Liver (tissue), 9 donors: Measurements from ENCODE around the gene SERPINB12. TPM values are rescaled to one million over a fixed set of nuclear protein-coding genes. Genes with fewer than 3 reads are reported as not detected.

Source experiments
- DNase-seq: peaks from one replicate; pipeline ENCODE4 v3.0.0-alpha.2; 2017; ENCODE audit warnings: low spot score
- H3K27ac ChIP-seq, 2 donors: one replicate each; pipeline ENCODE4 v1.7.0; 2013; ENCODE audit warnings: inconsistent platforms in 2 of 2, low read length in 2 of 2, control low read depth in 1 of 2, low read depth in 1 of 2, mild to moderate bottlenecking in 1 of 2
- H3K27me3 ChIP-seq, 4 donors: one replicate each; pipeline versions ENCODE4 v1.6.1 to v1.7.0; 2013; ENCODE audit warnings: low read length in 3 of 4, inconsistent platforms in 1 of 4, mild to moderate bottlenecking in 1 of 4, moderate library complexity in 1 of 4; ENCODE audit not compliant: control insufficient read depth in 4 of 4, insufficient read depth in 4 of 4
- H3K36me3 ChIP-seq, 4 donors: one replicate each; pipeline versions ENCODE4 v1.6.1 to v1.7.0; 2013; ENCODE audit warnings: low read length in 3 of 4, mild to moderate bottlenecking in 3 of 4, low read depth in 1 of 4, moderate library complexity in 1 of 4; ENCODE audit not compliant: control insufficient read depth in 4 of 4, insufficient read depth in 3 of 4
- H3K4me1 ChIP-seq, 4 donors: one replicate each; pipeline versions ENCODE4 v1.6.1 to v1.7.0; 2013; ENCODE audit warnings: low read length in 3 of 4, mild to moderate bottlenecking in 3 of 4, moderate library complexity in 1 of 4; ENCODE audit not compliant: control insufficient read depth in 4 of 4, insufficient read depth in 4 of 4
- H3K4me3 ChIP-seq, 3 donors: one replicate each; pipeline versions ENCODE4 v1.6.1 to v1.7.0; 2013; ENCODE audit warnings: low read length in 3 of 3, control low read depth in 1 of 3, low read depth in 1 of 3, mild to moderate bottlenecking in 1 of 3
- H3K9ac ChIP-seq, 2 donors: one replicate each; pipeline ENCODE4 v1.7.0; 2013; ENCODE audit warnings: low read length in 2 of 2, mild to moderate bottlenecking in 2 of 2, moderate library complexity in 2 of 2, control low read depth in 1 of 2, low read depth in 1 of 2
- H3K9me3 ChIP-seq, 4 donors: one replicate each; pipeline versions ENCODE4 v1.6.1 to v1.7.0; 2013; ENCODE audit warnings: low read length in 3 of 4; ENCODE audit not compliant: control insufficient read depth in 4 of 4
- EGR1 ChIP-seq, 2 donors: IDR thresholded peaks; 2 replicates each; pipeline ENCODE4 v1.6.1; 2016 to 2018; ENCODE audit warnings: antibody characterized with exemption in 2 of 2, low read depth in 2 of 2
- FOXA1 ChIP-seq: IDR thresholded peaks from 2 replicates; pipeline ENCODE4 v1.6.1; 2016; ENCODE audit warnings: antibody characterized with exemption
- FOXA2 ChIP-seq: IDR thresholded peaks from 2 replicates; pipeline ENCODE4 v1.6.1; 2016; ENCODE audit warnings: antibody characterized with exemption
- GABPA ChIP-seq, 2 donors: IDR thresholded peaks in 1 of 2; conservative IDR thresholded peaks in 1 of 2; 2 replicates each; pipeline ENCODE4 v1.6.1; 2016; ENCODE audit warnings: antibody characterized with exemption in 2 of 2, mild to moderate bottlenecking in 1 of 2, moderate library complexity in 1 of 2
- HNF4A ChIP-seq, 2 donors: conservative IDR thresholded peaks; 2 replicates each; pipeline ENCODE4 v1.6.1; 2016; ENCODE audit warnings: antibody characterized with exemption in 2 of 2, mild to moderate bottlenecking in 2 of 2
- HNF4G ChIP-seq: IDR thresholded peaks from 2 replicates; pipeline ENCODE4 v1.6.1; 2016; ENCODE audit warnings: antibody characterized with exemption
- JUND ChIP-seq, 2 donors: IDR thresholded peaks; 2 replicates each; pipeline ENCODE4 v1.6.1; 2016; ENCODE audit warnings: antibody characterized with exemption in 2 of 2
- NR2F2 ChIP-seq: IDR thresholded peaks from 2 replicates; pipeline ENCODE4 v1.6.1; 2016; ENCODE audit warnings: antibody characterized with exemption
- RAD21 ChIP-seq, 2 donors: IDR thresholded peaks; 2 replicates each; pipeline ENCODE4 v1.6.1; 2016; ENCODE audit warnings: antibody characterized with exemption in 2 of 2, mild to moderate bottlenecking in 2 of 2
- RXRA ChIP-seq, 2 donors: IDR thresholded peaks; 2 replicates each; pipeline ENCODE4 v1.6.1; 2017 to 2018; ENCODE audit warnings: antibody characterized with exemption in 2 of 2, mild to moderate bottlenecking in 1 of 2
- SP1 ChIP-seq: IDR thresholded peaks from 2 replicates; pipeline ENCODE4 v1.6.1; 2018; ENCODE audit warnings: antibody characterized with exemption, mild to moderate bottlenecking
- TAF1 ChIP-seq: conservative IDR thresholded peaks from 2 replicates; pipeline ENCODE4 v1.6.1; 2016; ENCODE audit warnings: antibody characterized with exemption, mild to moderate bottlenecking
- YY1 ChIP-seq: IDR thresholded peaks from 2 replicates; pipeline ENCODE4 v1.6.1; 2016; ENCODE audit warnings: antibody characterized with exemption, mild to moderate bottlenecking
- WGBS: extraction: QIAGEN DNeasy Blood & Tissue Kit; methylation state at CpG from one replicate; pipeline ENCODE4 v1.1.7; 2013; 5-methylcytosine and 5-hydroxymethylcytosine counted together
- polyA plus RNA-seq, 2 donors: library from polyadenylated mRNA; stranded (reverse) in 1 of 2; unstranded in 1 of 2; fragments of 200-250 nt in 1 of 2; fragments of >200 nt in 1 of 2; fragmentation: Nextera tagmentation in 1 of 2; extraction: Ambion mirVana in 1 of 2; gene quantifications; one replicate each; pipeline versions ENCODE4 v1.2.1 to v1.2.3, GENCODE V29; 2013 to 2015
- total RNA-seq, 2 donors: library from RNA; depleted of rRNA; stranded (reverse); fragments of >200 nt; gene quantifications; one replicate each; pipeline ENCODE4 v1.2.3, GENCODE V29; 2014
- TF ChIP-seq, protein P1 (sequence below): fragments of 150-350 bp; IDR thresholded peaks from 2 replicates; pipeline ENCODE4 v1.5.1; 2017; ENCODE audit warnings: improper control_type of control experiment, low read depth, low read length; ENCODE audit not compliant: missing input control
- TF ChIP-seq, protein P2 (sequence below): IDR thresholded peaks from 2 replicates; pipeline ENCODE4 v1.6.1; 2016; ENCODE audit warnings: antibody characterized with exemption
- donor health status: healthy.
- donor health status: healthy.
- donor health status: healthy.
- donor health status: healthy.
- donor health status: healthy.

Gene SERPINB12
- total and polyA plus RNA-seq, 4 donors: not detected

DNA sequence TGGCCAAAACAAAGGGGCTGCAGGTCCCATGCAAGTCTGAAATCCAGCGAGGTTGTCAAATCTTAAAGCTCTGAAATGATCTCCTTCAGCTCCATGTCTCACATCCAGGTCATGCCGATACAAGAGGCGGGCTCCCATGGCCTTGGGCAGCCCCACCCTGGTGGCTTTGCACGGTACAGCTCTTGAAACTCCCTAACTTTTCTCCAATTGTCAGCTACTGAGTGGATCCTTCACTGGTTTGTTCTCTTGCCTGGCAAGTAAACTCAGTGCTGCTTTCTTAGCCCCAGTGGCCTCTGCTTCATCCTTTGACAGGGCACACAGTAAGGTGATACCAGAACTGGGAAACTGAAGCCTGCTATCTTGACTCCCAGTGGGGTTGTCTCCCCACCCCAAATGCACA is 71.3 kb downstream of the SERPINB12 start:
- Histone ChIP-seq H3K9ac (no peak overlapping the region), H3K36me3 (no peaks in the 10 kb centered on the region), H3K4me1 (no peaks in the 10 kb centered on the region), H3K9me3 (no peaks in the 10 kb centered on the region), H3K27me3 (no peaks in the 10 kb centered on the region), H3K4me3 (no peak overlapping the region), H3K27ac (no peak overlapping the region)
- 83% methylated on average over 4 of the region's 4 CpGs for WGBS
- TF ChIP-seq SP1: no peak
- TF ChIP-seq RAD21 (IDR thresholded peaks at IDR 0.05): no peak
- TF ChIP-seq NR2F2: no peak
- TF ChIP-seq EGR1 (IDR thresholded peaks at IDR 0.05; ENCODE audit: low read depth in 2 of 2): no peak
- TF ChIP-seq YY1: no peak
- no peak for TF ChIP-seq HNF4G
- TF ChIP-seq HNF4A (conservative IDR thresholded peaks at IDR 0.05): no peak
- TF ChIP-seq TAF1: no peak
- TF ChIP-seq, protein P1, sequence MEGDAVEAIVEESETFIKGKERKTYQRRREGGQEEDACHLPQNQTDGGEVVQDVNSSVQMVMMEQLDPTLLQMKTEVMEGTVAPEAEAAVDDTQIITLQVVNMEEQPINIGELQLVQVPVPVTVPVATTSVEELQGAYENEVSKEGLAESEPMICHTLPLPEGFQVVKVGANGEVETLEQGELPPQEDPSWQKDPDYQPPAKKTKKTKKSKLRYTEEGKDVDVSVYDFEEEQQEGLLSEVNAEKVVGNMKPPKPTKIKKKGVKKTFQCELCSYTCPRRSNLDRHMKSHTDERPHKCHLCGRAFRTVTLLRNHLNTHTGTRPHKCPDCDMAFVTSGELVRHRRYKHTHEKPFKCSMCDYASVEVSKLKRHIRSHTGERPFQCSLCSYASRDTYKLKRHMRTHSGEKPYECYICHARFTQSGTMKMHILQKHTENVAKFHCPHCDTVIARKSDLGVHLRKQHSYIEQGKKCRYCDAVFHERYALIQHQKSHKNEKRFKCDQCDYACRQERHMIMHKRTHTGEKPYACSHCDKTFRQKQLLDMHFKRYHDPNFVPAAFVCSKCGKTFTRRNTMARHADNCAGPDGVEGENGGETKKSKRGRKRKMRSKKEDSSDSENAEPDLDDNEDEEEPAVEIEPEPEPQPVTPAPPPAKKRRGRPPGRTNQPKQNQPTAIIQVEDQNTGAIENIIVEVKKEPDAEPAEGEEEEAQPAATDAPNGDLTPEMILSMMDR: no peak
- TF ChIP-seq, protein P2, sequence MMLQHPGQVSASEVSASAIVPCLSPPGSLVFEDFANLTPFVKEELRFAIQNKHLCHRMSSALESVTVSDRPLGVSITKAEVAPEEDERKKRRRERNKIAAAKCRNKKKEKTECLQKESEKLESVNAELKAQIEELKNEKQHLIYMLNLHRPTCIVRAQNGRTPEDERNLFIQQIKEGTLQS: no peak
- no peak for TF ChIP-seq JUND (IDR thresholded peaks at IDR 0.05)
- TF ChIP-seq FOXA2: no peak
- no peak for DNase-seq

DNA sequence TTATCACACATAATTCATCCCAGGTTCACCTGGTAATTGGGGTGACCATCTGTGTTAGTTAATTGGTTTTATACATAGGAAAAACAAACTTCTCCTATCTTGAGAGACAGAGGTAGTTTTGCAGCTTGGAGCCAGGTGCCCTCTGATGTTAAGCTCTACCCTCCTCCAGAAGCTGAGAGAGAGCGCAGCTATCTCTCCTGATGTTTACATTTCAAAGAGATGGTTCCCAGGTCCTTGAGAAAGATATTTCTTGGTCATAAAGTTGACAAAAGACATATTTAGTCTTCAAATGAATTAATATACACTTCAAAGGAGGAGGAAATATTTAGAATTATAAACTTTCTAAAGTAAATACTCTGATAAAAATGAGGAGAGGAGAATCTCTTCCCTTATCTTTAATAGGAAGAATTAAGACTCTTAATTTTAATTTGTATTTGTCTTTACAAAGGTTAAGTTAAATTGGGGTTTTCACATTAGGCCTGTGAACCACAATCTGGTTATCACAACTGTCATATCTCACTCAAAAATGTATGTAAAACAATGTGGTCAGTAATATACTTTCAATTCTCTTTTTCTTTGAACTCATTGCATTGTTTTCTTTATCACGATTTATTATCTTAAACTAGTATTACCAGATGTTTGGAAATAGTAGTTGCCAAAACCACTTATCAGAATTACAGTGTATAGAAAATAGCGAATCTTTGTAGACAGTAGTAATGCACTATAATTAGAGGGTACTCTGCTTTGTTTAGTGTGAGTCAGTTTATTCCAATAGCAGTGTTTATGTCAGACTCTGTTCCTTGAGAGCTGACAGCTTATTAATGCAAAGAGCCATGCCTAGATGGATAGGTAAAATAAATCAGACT is 75.1 kb downstream of the SERPINB12 start:
- DNase-seq: no peak
- no peak overlapping the region for H3K27ac ChIP-seq
- H3K9ac ChIP-seq: no peak overlapping the region
- WGBS: 42% methylated on average over 3 of the region's 3 CpGs
- no peaks in the 10 kb centered on the region for H3K4me1 ChIP-seq
- H3K27me3 ChIP-seq: no peaks in the 10 kb centered on the region
- no peaks in the 10 kb centered on the region for H3K36me3 ChIP-seq
- H3K9me3 ChIP-seq: no peaks in the 10 kb centered on the region
- TF ChIP-seq, protein P2: no peak
- TF ChIP-seq YY1 (no peak), GABPA (IDR thresholded peaks at IDR 0.05 in 1 of 2, conservative IDR thresholded peaks at IDR 0.05 in 1 of 2) (no peak), RXRA (IDR thresholded peaks at IDR 0.05) (no peak), HNF4G (no peak), FOXA1 (no peak), SP1 (no peak), JUND (IDR thresholded peaks at IDR 0.05) (no peak), HNF4A (conservative IDR thresholded peaks at IDR 0.05) (no peak), NR2F2 (no peak)
- TF ChIP-seq, protein P1: no peak
- H3K4me3 ChIP-seq: no peak overlapping the region
